B cell (primary cell): ENCODE data around the gene AQP3. TPM values are rescaled to one million over a fixed set of nuclear protein-coding genes. Genes with fewer than 3 reads are reported as not detected.

Experiments used
- ATAC-seq: fragments of 200-7000 bp; cut with Tn5 transposase; one replicate; pipeline ENCODE4 v1.10.0; 2021; ENCODE audit warnings: low read depth, mild to moderate bottlenecking, moderate number of reproducible peaks, moderate library complexity
- CTCF ChIA-PET: fragments of 350-600 bp; sonication (Branson Sonifier 250); formaldehyde crosslinking; loops from one replicate; lab custom pipeline; 2021; ENCODE audit warnings: antibody characterized with exemption, inconsistent platforms; lab: Charles Lee
- POLR2A ChIA-PET: fragments of 350-600 bp; sonication (Branson Sonifier 250); formaldehyde crosslinking; loops from one replicate; lab custom pipeline; 2021; ENCODE audit warnings: antibody characterized with exemption; lab: Charles Lee
- DNase-seq: peaks from one replicate; pipeline ENCODE4 v3.0.0; 2013
- H2AFZ ChIP-seq: 2 replicates; pipeline ENCODE4 v1.6.1; 2012; ENCODE audit warnings: mild to moderate bottlenecking, low read depth, low read length; ENCODE audit not compliant: insufficient read depth, poor library complexity, severe bottlenecking
- H3K27ac ChIP-seq, 2 donors: 1 replicate in 1 of 2; 2 replicates in 1 of 2; pipeline ENCODE4 v1.5.1; 2012 to 2013; ENCODE audit warnings: low read length in 2 of 2, mild to moderate bottlenecking in 2 of 2, moderate library complexity in 1 of 2
- H3K27me3 ChIP-seq, 4 experiments: fragments of 200-600 bp in 1 of 4; sonication (generic) in 1 of 4; replicated peaks in 1 of 4; 1 replicate in 2 of 4; 2 replicates in 2 of 4; pipeline versions ENCODE4 v1.6.1 to v1.7.0; 2013 to 2016; ENCODE audit warnings: low read length in 3 of 4, mild to moderate bottlenecking in 2 of 4, mixed read lengths in 1 of 4, moderate library complexity in 1 of 4; ENCODE audit not compliant: insufficient read depth in 4 of 4, control insufficient read depth in 3 of 4; ENCODE audit errors: control extremely low read depth in 1 of 4
- H3K36me3 ChIP-seq, 2 experiments: replicated peaks in 1 of 2; 1 replicate in 1 of 2; 2 replicates in 1 of 2; pipeline versions ENCODE4 v1.6.1 to v1.7.1; 2013; ENCODE audit warnings: low read length in 1 of 2; ENCODE audit not compliant: insufficient read depth in 2 of 2, control insufficient read depth in 1 of 2; ENCODE audit errors: control extremely low read depth in 1 of 2, extremely low read depth in 1 of 2
- H3K4me1 ChIP-seq, 2 donors: fragments of 200-600 bp in 1 of 2; sonication (generic) in 1 of 2; 1 replicate in 1 of 2; 2 replicates in 1 of 2; pipeline versions ENCODE4 v1.5.1 to v1.6.1; 2013 to 2017; ENCODE audit warnings: low read length in 2 of 2; ENCODE audit not compliant: control insufficient read depth in 2 of 2, insufficient read depth in 2 of 2
- H3K4me2 ChIP-seq: replicated peaks from 2 replicates; pipeline ENCODE3; 2012; ENCODE audit warnings: mild to moderate bottlenecking, low read depth, low read length; ENCODE audit not compliant: poor library complexity, severe bottlenecking
- H3K4me3 ChIP-seq, 5 experiments: fragments of 200-600 bp in 1 of 5; sonication (generic) in 1 of 5; 1 replicate in 3 of 5; 2 replicates in 2 of 5; pipeline versions ENCODE4 v1.5.1 to v1.7.0; 2011 to 2016; ENCODE audit warnings: low read length in 4 of 5, mild to moderate bottlenecking in 4 of 5, low read depth in 2 of 5, control low read depth in 1 of 5, moderate library complexity in 1 of 5; ENCODE audit not compliant: insufficient read depth in 1 of 5; ENCODE audit errors: control extremely low read depth in 1 of 5, extremely low read depth in 1 of 5
- H3K79me2 ChIP-seq: fragments of 200-600 bp; sonication (generic); one replicate; pipeline ENCODE4 v1.6.0; 2016; ENCODE audit warnings: low read length; ENCODE audit not compliant: control insufficient read depth, insufficient read depth
- H3K9ac ChIP-seq: fragments of 200-600 bp; sonication (generic); 2 replicates; pipeline ENCODE4 v1.6.1; 2017; ENCODE audit warnings: mild to moderate bottlenecking, low read length, moderate library complexity
- H3K9me3 ChIP-seq, 3 donors: one replicate each; pipeline versions ENCODE4 v1.6.1 to v1.7.1; 2013; ENCODE audit warnings: low read length in 2 of 3; ENCODE audit not compliant: control insufficient read depth in 2 of 3, insufficient read depth in 1 of 3; ENCODE audit errors: control extremely low read depth in 1 of 3
- H4K20me1 ChIP-seq: 2 replicates; pipeline ENCODE4 v1.6.0; 2012; ENCODE audit warnings: mild to moderate bottlenecking, low read length; ENCODE audit not compliant: insufficient read depth, control insufficient read depth, poor library complexity, severe bottlenecking
- H3K27ac Mint-ChIP-seq: one replicate; pipeline ENCODE4 v1.8.0; 2021; ENCODE audit warnings: mixed read lengths
- H3K27me3 Mint-ChIP-seq: one replicate; pipeline ENCODE4 v1.8.0; 2021; ENCODE audit warnings: mixed read lengths
- H3K4me1 Mint-ChIP-seq: one replicate; pipeline ENCODE4 v1.8.0; 2021; ENCODE audit warnings: mixed read lengths
- H3K4me3 Mint-ChIP-seq: one replicate; pipeline ENCODE4 v1.8.0; 2021; ENCODE audit warnings: mixed read lengths
- H3K9me3 Mint-ChIP-seq: one replicate; pipeline ENCODE4 v1.8.0; 2022; ENCODE audit warnings: mixed read lengths; ENCODE audit not compliant: insufficient read depth
- CTCF ChIP-seq: fragments of 200-600 bp; IDR thresholded peaks from one replicate; pipeline ENCODE4 v1.8.0; 2022; ENCODE audit warnings: antibody characterized with exemption, mild to moderate bottlenecking
- EZH2 ChIP-seq: IDR thresholded peaks from 2 replicates; pipeline ENCODE4 v1.6.1; 2012; ENCODE audit warnings: borderline replicate concordance, low read depth, mild to moderate bottlenecking, moderate library complexity, low read length; ENCODE audit not compliant: insufficient read depth, poor library complexity, severe bottlenecking
- WGBS: methylation state at CpG from one replicate; pipeline ENCODE4 v1.1.5; 2013; ENCODE audit warnings: missing lambda C conversion rate; ENCODE audit not compliant: insufficient coverage; 5-methylcytosine and 5-hydroxymethylcytosine counted together
- intact Hi-C: fragments of 100-400 bp; cut with micrococcal nuclease; formaldehyde crosslinking; loops from one replicate; pipeline ENCODE4 v1.10.0; 2022
- polyA plus RNA-seq: library from polyadenylated mRNA; depleted of rRNA; stranded (reverse); fragments of >200 nt; gene quantifications from 2 replicates; pipeline ENCODE4 v1.2.3, GENCODE V29; 2012
- total RNA-seq, 2 donors: library from RNA; stranded (reverse); fragments of 120-200 nt in 1 of 2; gene quantifications; 1 replicate in 1 of 2; 2 replicates in 1 of 2; pipeline versions ENCODE4 v1.2.3 to v1.2.4, GENCODE V29; 2013 to 2022

AQP3 gene
- total and polyA plus RNA-seq, 2 donors (not counting 1 experiment from before 2014, with no cell fraction given), result 1.8 to 10.0 TPM

DNA sequence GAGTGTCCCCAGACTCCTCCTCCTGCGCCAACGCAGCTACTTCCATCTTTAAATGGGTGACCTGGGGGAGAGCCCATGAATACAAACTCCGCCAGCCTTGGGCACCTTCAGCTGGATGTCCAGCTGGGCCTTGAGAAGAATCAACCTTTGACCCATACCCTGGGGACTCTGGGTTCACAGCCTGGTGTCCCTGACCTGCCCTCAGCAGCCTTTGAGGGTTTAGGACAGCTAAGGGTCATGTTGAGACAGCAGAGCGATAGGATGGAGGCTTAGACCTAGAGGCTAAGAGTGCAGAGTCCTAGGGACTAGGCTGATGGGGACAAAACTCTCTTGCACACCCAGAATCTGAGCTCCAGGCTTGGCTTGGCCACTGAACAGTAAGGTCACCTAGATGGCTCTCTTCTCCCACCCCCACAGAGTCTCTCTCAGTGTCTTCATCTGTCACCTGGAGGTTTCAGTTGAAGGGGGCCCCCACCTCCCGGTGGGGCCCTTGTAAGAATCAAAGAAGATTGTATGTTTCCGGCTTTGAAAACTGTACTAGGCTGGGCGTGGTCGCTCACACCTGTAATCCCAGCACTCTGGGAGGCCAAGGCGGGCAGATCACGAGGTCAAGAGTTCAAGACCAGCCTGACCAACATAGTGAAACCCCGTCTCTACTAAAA lies 6.7 kb upstream of the AQP3 start:
- 97% methylated on average over 7 of the region's 11 CpGs for WGBS
- H3K36me3 ChIP-seq, result no peaks in the 10 kb centered on the region
- Mint-ChIP-seq H3K4me3 (no peak overlapping the region), H3K4me1 (peaks cover 7% of the 10 kb centered on the region), H3K27me3 (no peaks in the 10 kb centered on the region), H3K27ac (no peak overlapping the region), H3K9me3 (no peaks in the 10 kb centered on the region)
- peaks cover 0 to 19% of the 10 kb centered on the region in 2 donors for H3K4me1 ChIP-seq
- H4K20me1 ChIP-seq, result no peaks in the 10 kb centered on the region
- H3K4me2 ChIP-seq, result no peak overlapping the region
- CTCF ChIA-PET, result interaction anchor here (1.9 to 3.1 kb wide), 2 partner anchors 8 to 12 kb away, joined by 6 to 15 read pairs; no protein-coding TSS in a partner anchor
- no peaks in the 10 kb centered on the region for H3K9me3 ChIP-seq
- H3K9ac ChIP-seq, result no peak overlapping the region
- POLR2A ChIA-PET, result no interaction called here
- no peak overlapping the region for H3K27ac ChIP-seq
- DNase-seq, result no peak
- H3K4me3 ChIP-seq, result no peak overlapping the region
- peaks cover 0 to under 1% (median 0%) of the 10 kb centered on the region in 4 experiments for H3K27me3 ChIP-seq
- ATAC-seq, result no peak
- H2AFZ ChIP-seq, result no peak overlapping the region
- no peaks in the 10 kb centered on the region for H3K79me2 ChIP-seq
- intact Hi-C loops, result no loop called here
- TF ChIP-seq CTCF (no peak), EZH2 (no peak)

GRCh38 chr9:33453286-33453860 lies 6.0 kb upstream of the AQP3 start:
- no peak overlapping the region for H3K27ac Mint-ChIP-seq
- DNase-seq (no peak), ATAC-seq (no peak)
- H2AFZ ChIP-seq, result peak overlapping the region; percentile 33
- WGBS, result 65% methylated on average over 2 of the region's 3 CpGs
- H3K4me2 ChIP-seq, result no peak overlapping the region
- no peaks in the 10 kb centered on the region for H3K79me2 ChIP-seq
- intact Hi-C loops, result no loop called here
- TF ChIP-seq EZH2 (no peak), CTCF (no peak)
- H3K9me3 ChIP-seq, result no peaks in the 10 kb centered on the region
- H3K4me1 ChIP-seq, result peaks cover 0 to 16% of the 10 kb centered on the region in 2 donors
- H3K9me3 Mint-ChIP-seq, result no peaks in the 10 kb centered on the region
- ChIA-PET POLR2A (no interaction called here), CTCF (interaction anchor here (1.0 to 3.1 kb wide), 3 partner anchors 9 to 170 kb away, joined by 3 to 15 read pairs (median 6); no protein-coding TSS in a partner anchor)
- H3K27ac ChIP-seq, result no peak overlapping the region
- no peak overlapping the region for H3K9ac ChIP-seq
- no peaks in the 10 kb centered on the region for H4K20me1 ChIP-seq
- no peaks in the 10 kb centered on the region for H3K27me3 Mint-ChIP-seq
- no peak overlapping the region for H3K4me3 Mint-ChIP-seq
- peaks cover 2% of the 10 kb centered on the region for H3K4me1 Mint-ChIP-seq
- no peaks in the 10 kb centered on the region for H3K36me3 ChIP-seq
- H3K27me3 ChIP-seq, result peaks cover 0 to 2% (median under 1%) of the 10 kb centered on the region in 4 experiments
- H3K4me3 ChIP-seq, result no peak overlapping the region
